Fibroblast of lung (primary cell): Measurements from ENCODE around the gene HMCN2. TPM values are rescaled to one million over a fixed set of nuclear protein-coding genes. Genes with fewer than 3 reads are reported as not detected.

Source experiments
- DNase-seq, 2 donors: peaks; one replicate each; pipeline versions ENCODE4 v3.0.0 to v3.0.0-alpha.2; 2010; ENCODE audit warnings: low read depth in 2 of 2
- H2AFZ ChIP-seq: 2 replicates; pipeline ENCODE4 v1.5.1; 2012; ENCODE audit warnings: low read length, control low read depth, inconsistent platforms
- H3K27ac ChIP-seq: 2 replicates; pipeline ENCODE4 v1.5.1; 2011; ENCODE audit warnings: low read length, control low read depth; ENCODE audit not compliant: insufficient read depth
- H3K27me3 ChIP-seq: 2 replicates; pipeline ENCODE4 v1.5.1; 2011; ENCODE audit warnings: mild to moderate bottlenecking, low read length; ENCODE audit not compliant: control insufficient read depth, insufficient read depth
- H3K36me3 ChIP-seq: 2 replicates; pipeline ENCODE4 v1.5.1; 2011; ENCODE audit warnings: low read length; ENCODE audit not compliant: control insufficient read depth, insufficient read depth
- H3K4me1 ChIP-seq: 2 replicates; pipeline ENCODE4 v1.5.1; 2011; ENCODE audit warnings: low read length; ENCODE audit not compliant: control insufficient read depth, insufficient read depth; ENCODE audit errors: extremely low read depth
- H3K4me2 ChIP-seq: 2 replicates; pipeline ENCODE4 v1.5.1; 2011; ENCODE audit warnings: low read length, control low read depth; ENCODE audit not compliant: insufficient read depth; ENCODE audit errors: extremely low read depth
- H3K4me3 ChIP-seq, 4 experiments: fragments of 200-600 bp in 1 of 4; sonication (generic) in 1 of 4; replicated peaks in 1 of 4; 2 replicates each; pipeline ENCODE4 v1.5.1; 2011 to 2016; ENCODE audit warnings: low read length in 4 of 4, low read depth in 3 of 4, mild to moderate bottlenecking in 3 of 4, control low read depth in 2 of 4, inconsistent platforms in 1 of 4, mixed read lengths in 1 of 4; ENCODE audit not compliant: insufficient read depth in 1 of 4; ENCODE audit errors: control extremely low read depth in 1 of 4
- H3K79me2 ChIP-seq: 2 replicates; pipeline ENCODE4 v1.5.1; 2012; ENCODE audit warnings: mild to moderate bottlenecking, low read length, inconsistent platforms; ENCODE audit not compliant: control insufficient read depth, insufficient read depth
- H3K9ac ChIP-seq: 2 replicates; pipeline ENCODE4 v1.5.1; 2011; ENCODE audit warnings: mild to moderate bottlenecking, low read length, control low read depth; ENCODE audit not compliant: insufficient read depth
- H3K9me3 ChIP-seq: 2 replicates; pipeline ENCODE4 v1.5.1; 2012; ENCODE audit warnings: low read depth, low read length; ENCODE audit not compliant: control insufficient read depth, insufficient read depth
- H4K20me1 ChIP-seq: 2 replicates; pipeline ENCODE4 v1.5.1; 2011; ENCODE audit warnings: low read length; ENCODE audit not compliant: control insufficient read depth, insufficient read depth; ENCODE audit errors: extremely low read depth
- CTCF ChIP-seq, 2 donors: IDR thresholded peaks in 1 of 2; conservative IDR thresholded peaks in 1 of 2; 1 replicate in 1 of 2; 2 replicates in 1 of 2; pipeline ENCODE4 v1.5.1; 2011 to 2012; ENCODE audit warnings: low read length in 2 of 2, control low read depth in 1 of 2, inconsistent platforms in 1 of 2, low read depth in 1 of 2, mild to moderate bottlenecking in 1 of 2
- EZH2 ChIP-seq: IDR thresholded peaks from 2 replicates; pipeline ENCODE4 v1.5.1; 2012; ENCODE audit warnings: low read length, control low read depth, mild to moderate bottlenecking; ENCODE audit errors: missing control alignments
- polyA plus RNA-seq, 2 donors: library from polyadenylated mRNA; depleted of rRNA in 1 of 2; stranded (reverse) in 1 of 2; unstranded in 1 of 2; fragments of >200 nt; gene quantifications; 2 replicates each; pipeline ENCODE4 v1.2.1, GENCODE V29; 2011 to 2012; ENCODE audit warnings: missing spikeins in 1 of 2
- total RNA-seq: library from RNA; depleted of rRNA; stranded (reverse); fragments of >200 nt; gene quantifications from 2 replicates; pipeline ENCODE4 v1.2.1, GENCODE V29; 2014

HMCN2 gene
- total and polyA plus RNA-seq, 2 donors (not counting 1 experiment from before 2014, with no cell fraction given): under 0.01 TPM; not detected in 1

GRCh38 chr9:130419521-130420035, 154.0 kb downstream of the HMCN2 start:
- Histone ChIP-seq H2AFZ (no peak overlapping the region), H3K4me2 (no peak overlapping the region), H3K9ac (no peak overlapping the region), H4K20me1 (no peaks in the 10 kb centered on the region), H3K9me3 (no peaks in the 10 kb centered on the region), H3K4me1 (no peaks in the 10 kb centered on the region), H3K36me3 (no peaks in the 10 kb centered on the region), H3K27me3 (no peaks in the 10 kb centered on the region), H3K27ac (no peak overlapping the region), H3K4me3 (no peak overlapping the region), H3K79me2 (no peaks in the 10 kb centered on the region)
- TF ChIP-seq EZH2 (no peak), CTCF (conservative IDR thresholded peaks at IDR 0.05 in 1 of 2, IDR thresholded peaks at IDR 0.05 in 1 of 2; ENCODE audit: low read depth in 1 of 2, low read length in 2 of 2) (no peak)
- DNase-seq: no peak

- Histone ChIP-seq H3K9ac (no peak overlapping the region), H3K4me3 (no peak overlapping the region), H2AFZ (no peak overlapping the region), H3K9me3 (no peaks in the 10 kb centered on the region), H3K4me2 (no peak overlapping the region), H3K36me3 (no peaks in the 10 kb centered on the region), H3K27me3 (no peaks in the 10 kb centered on the region), H3K79me2 (no peaks in the 10 kb centered on the region), H3K27ac (no peak overlapping the region), H4K20me1 (no peaks in the 10 kb centered on the region), H3K4me1 (no peaks in the 10 kb centered on the region)
- TF ChIP-seq EZH2 (no peak), CTCF (conservative IDR thresholded peaks at IDR 0.05 in 1 of 2, IDR thresholded peaks at IDR 0.05 in 1 of 2; ENCODE audit: low read depth in 1 of 2, low read length in 2 of 2) (no peak)
- no peak for DNase-seq
Observed at GRCh38 chr9:130421154-130421801, 155.7 kb downstream of the HMCN2 start.

GRCh38 chr9:130421802-130422276, 156.3 kb downstream of the HMCN2 start:
- Histone ChIP-seq H2AFZ (no peak overlapping the region), H3K27ac (no peak overlapping the region), H4K20me1 (no peaks in the 10 kb centered on the region), H3K4me3 (no peak overlapping the region), H3K9me3 (no peaks in the 10 kb centered on the region), H3K9ac (no peak overlapping the region), H3K79me2 (no peaks in the 10 kb centered on the region), H3K4me1 (no peaks in the 10 kb centered on the region), H3K4me2 (no peak overlapping the region), H3K27me3 (no peaks in the 10 kb centered on the region), H3K36me3 (no peaks in the 10 kb centered on the region)
- TF ChIP-seq CTCF (conservative IDR thresholded peaks at IDR 0.05 in 1 of 2, IDR thresholded peaks at IDR 0.05 in 1 of 2; ENCODE audit: low read depth in 1 of 2, low read length in 2 of 2): no peak
- no peak for TF ChIP-seq EZH2
- peak; percentile 68 to 77 for DNase-seq
